HG03469 (cell line): ENCODE results near the gene ZNF501.

Experiments
- ATAC-seq: cut with Tn5 transposase; IDR thresholded peaks from one replicate; pipeline ENCODE4 v1.9.1; 2021; ENCODE audit warnings: mild to moderate bottlenecking, moderate library complexity, moderate number of reproducible peaks; ENCODE audit not compliant: unreplicated experiment

The ZNF501 gene

DNA sequence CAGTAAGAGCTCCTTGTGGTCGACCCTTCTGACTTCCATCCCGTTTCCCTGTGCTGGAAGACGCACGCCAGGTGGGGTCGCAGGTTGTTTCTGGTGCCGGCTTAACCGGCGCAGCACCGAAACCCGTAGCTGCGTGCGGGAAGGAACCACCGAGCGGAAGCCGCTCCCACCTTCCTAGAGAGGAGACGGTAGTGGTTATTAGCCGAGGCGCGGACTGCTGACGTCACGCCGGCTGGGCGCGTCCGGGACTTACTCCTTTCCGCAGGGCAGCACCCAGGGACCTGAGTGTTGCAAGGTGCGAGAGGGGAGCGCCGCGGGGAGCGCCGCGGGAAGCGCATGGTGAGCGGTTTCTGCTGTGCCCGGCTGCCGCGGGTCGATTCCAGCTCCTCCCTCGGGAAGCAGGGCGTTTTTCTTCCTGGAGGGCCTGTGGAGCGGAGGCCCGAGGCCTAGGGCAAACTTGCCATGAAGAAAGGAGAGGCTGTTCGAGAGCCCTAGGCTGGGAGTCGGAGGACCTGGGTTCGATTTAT lies at the start of gene ZNF501:
ZNF501 (plus strand) TSS at position 252 of the 527 bp plus-strand sequence. CDS start 4,787 bp downstream, outside the sequence.
- no peak for ATAC-seq

DNA sequence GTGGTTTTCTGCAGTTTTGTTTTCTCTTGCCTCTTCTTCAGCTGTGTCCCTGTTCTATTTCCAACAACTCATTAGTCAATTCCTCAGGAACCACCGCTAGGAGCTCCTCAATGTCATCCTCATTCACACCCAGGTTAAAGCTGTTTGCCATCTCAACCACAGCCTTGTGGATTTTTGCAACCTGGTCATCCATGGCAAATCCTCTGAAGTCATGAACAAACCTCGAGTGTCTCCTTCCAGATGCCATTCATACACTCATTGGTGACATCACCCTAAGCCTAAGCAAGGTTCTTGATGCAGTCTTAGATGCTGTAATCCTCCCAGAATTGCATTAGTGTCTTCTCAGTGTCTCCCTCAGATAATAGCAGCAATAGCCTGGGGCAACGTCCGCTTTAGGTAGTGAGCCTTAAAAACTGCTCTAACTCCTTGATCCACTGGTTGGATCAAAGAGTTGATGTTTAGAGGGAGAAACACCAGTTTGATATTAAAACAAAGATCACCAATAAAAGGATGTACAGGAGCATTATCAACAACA lies 48.4 kb upstream of the ZNF501 start:
- ATAC-seq, result no peak

DNA sequence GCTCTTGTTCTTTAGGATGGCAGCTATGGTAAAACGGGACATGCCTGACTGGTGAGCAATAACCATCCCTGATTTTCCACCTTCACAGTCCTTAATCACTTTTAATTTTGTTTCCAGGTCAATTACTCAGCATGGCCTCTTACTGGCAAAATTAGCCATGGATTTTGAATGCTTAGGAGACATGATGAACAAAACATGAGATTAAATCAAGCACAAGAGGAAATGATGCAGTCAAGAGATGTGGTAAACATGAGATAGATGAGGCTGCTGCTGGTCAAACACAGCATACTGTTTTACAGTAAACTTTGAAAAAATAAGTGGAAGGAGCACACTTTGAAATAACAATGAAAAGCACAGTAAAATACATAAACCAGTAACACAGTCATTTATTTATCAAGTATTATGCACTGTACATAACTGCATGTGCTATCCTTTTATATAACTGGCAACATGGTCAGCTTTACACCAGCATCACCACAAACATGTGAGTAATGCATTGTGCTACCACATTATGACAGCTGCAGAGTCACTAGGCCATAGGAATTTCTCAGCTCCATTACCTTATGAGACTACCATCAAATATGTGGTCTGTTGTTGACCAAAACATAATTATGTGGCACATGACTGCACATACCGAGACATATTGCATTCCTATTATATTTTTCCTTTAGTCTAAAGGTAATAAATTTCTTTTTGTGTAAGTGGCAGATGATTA lies 47.1 kb upstream of the ZNF501 start:
- no peak for ATAC-seq

GRCh38 chr3:44685128-44685800 lies 44.2 kb upstream of the ZNF501 start:
- ATAC-seq, result no peak

- ATAC-seq, result no peak
Observed at GRCh38 chr3:44687898-44688297, 41.5 kb upstream of the ZNF501 start.

- ATAC-seq, result no peak
Observed at GRCh38 chr3:44712455-44713075, 16.9 kb upstream of the ZNF501 start, which contains the start of gene ZNF502. Gene ZNF502 (plus strand): TSS chr3:44712660. CDS start chr3:44720262, 7,602 bp downstream.

DNA sequence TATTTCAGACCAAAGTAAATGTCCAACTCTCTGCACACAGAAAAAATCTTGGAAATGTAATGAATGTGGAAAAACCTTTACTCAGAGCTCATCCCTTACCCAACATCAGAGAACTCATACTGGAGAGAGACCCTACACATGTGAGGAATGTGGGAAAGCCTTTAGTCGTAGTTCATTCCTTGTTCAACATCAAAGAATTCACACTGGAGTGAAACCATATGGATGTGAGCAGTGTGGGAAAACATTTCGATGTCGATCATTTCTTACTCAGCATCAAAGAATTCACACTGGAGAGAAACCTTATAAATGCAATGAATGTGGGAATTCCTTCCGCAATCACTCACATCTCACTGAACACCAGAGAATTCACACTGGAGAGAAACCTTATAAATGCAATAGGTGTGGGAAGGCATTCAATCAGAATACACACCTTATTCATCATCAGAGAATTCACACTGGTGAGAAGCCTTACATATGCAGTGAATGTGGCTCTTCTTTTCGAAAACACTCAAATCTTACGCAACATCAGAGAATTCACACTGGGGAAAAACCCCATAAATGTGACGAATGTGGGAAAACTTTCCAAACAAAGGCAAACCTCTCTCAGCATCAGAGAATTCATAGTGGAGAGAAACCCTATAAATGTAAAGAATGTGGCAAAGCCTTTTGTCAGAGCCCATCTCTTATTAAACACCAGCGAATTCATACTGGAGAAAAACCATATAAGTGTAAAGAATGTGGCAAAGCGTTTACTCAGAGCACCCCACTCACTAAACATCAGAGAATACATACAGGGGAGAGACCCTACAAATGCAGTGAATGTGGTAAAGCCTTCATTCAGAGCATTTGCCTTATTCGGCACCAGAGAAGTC lies 8.0 kb upstream of the ZNF501 start:
- ATAC-seq, result no peak

GRCh38 chr3:44722103-44722401 lies 7.4 kb upstream of the ZNF501 start:
- ATAC-seq, result no peak

- ATAC-seq, result no peak
Observed at GRCh38 chr3:44734646-44735168, 5.3 kb downstream of the ZNF501 start.

GRCh38 chr3:44761101-44761423 lies 31.6 kb downstream of the ZNF501 start:
- ATAC-seq, result peak; percentile 9

DNA sequence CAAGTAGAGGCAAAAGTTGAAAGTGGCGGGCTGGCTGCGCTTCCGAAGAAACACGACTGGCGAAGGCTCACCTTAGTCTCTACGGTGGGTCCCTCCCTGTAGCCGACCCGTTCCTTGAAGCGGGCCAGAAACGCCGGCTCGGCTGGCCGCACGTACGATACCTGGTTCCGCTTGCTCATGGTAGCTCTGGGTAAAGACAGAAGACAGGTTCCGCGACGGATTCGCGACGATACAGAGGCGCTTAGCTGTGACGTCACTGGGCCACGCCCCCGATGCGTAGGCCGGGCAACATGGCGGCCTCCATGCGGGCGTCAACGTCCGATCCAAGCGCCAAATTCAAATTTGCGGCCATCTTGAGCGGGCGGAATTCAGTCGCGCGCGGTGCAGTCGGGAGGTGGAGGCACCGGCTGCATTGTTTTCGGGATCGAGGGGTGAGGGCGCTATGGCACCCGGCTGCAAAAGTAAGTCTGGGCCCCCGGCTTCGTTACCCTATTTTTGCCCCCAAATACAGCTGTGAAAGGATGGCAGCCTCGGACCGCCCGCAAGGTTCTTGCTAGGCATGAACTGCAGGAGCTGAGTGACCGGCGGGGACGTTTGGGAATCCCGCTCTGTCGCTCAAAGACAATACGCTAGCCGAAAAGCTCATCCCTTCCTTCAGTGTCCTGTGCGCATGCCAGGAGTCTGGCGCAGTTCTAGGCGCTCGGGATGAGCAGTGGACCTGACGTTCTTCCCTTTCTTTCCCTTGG lies 32.2 kb downstream of the ZNF501 start, which contains the start of the genes KIAA1143 and KIF15:
KIAA1143 (minus strand) TSS at position 196 of the 746 bp plus-strand sequence; CDS start at position 179, 17 bp downstream.
KIF15 (plus strand) TSS at position 371 of the 746 bp plus-strand sequence; CDS start at position 443, 72 bp downstream.
- peak; percentile 64 for ATAC-seq

DNA sequence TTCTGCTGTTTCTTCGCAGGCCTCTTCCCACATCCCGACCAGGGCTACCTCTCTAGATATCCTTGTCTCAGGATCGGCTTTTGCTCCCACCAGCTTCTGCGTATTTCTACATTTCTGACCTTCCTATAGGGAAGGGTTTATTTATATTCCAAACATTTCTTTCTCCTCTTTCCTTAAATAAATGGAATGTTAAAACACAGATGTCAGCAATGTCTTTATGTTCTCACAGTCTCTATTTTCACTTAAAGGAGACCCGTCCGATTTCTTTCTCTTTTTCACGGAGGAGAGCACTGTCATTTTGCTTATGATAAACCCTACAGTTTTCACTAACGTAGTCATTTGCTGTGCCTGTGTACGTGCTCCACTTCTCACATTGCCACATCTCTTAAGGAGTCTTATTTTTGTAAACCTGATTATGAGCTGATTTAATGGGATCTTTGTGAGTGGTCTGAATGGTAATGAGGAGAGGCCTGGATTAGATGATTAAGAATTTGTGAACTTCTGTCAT lies 32.8 kb downstream of the ZNF501 start:
- ATAC-seq, result no peak

DNA sequence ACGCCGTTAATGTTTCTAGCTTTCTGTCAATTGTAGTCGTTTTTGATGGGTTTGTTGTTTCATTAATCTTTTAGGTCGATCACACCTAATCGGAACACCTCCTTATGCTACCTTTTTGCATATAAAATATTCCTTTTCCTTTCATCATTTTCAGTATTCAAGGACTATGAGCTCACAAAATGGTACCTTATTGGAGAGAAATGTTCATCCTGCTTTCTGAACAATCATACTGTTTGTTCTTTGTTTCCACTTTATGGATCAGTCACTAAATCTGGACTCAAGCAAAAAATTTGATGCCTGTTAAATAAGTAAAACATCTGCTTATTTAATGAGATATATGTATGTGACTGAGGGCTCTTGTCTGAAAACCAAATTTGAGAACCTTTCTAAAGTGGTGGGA lies 33.3 kb downstream of the ZNF501 start:
- no peak for ATAC-seq

DNA sequence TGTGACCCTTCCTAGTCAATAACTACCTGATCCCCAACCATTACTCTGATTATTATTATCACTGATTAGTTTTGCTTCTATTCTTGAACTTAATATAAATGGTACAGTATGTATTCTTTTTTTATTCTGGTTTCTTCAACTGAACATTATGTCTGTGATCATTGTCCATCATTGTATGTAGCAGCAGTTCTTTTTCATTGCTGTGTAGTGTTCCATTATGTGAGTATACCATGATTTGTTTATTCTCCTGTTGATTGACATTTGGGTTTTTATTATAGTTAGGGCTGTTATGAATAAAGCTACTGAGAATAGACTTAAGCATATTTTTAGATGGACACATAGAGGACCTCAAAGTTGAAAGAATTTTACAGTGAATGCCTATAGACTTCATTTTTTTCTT lies 34.8 kb downstream of the ZNF501 start:
- ATAC-seq, result no peak

- ATAC-seq, result no peak
Observed at GRCh38 chr3:44771424-44772098, 42.1 kb downstream of the ZNF501 start.

DNA sequence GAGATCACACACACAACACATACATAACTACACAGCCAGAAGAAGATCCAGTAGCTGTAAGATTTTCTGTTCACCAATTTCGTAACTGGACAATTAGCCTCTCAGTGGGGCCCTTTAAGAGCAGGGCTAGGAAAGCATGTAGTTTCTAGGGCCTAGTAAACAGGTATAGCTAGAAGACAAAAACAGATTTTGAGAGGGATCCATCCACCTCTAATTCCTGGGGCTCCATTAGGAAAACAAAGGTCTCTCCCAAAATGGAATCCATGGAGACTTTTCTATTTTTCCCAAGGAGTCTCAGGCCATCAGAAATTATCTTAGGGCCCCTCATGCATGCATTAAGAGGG lies 42.6 kb downstream of the ZNF501 start:
- ATAC-seq, result no peak

DNA sequence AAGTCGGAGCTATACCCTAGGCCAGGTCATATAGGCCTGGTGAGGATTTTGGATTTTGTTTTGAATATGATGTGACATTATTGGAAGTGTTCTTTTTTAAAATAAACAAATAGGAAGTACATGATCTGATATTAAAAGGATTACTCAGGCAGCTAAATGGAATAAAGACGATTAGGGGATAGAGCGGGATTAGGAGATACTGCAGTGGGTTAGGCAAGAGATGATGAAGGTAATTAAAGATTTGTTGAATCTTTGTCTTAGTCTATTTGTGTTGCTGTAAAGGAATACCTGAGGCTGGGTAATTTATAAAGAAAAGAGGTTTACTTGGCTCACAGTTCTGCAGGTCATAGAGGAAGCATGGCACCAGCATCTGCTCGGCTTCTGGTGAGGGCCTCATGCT lies 53.5 kb downstream of the ZNF501 start:
- no peak for ATAC-seq
